ENCODE data around the gene TDRD12.

DNA sequence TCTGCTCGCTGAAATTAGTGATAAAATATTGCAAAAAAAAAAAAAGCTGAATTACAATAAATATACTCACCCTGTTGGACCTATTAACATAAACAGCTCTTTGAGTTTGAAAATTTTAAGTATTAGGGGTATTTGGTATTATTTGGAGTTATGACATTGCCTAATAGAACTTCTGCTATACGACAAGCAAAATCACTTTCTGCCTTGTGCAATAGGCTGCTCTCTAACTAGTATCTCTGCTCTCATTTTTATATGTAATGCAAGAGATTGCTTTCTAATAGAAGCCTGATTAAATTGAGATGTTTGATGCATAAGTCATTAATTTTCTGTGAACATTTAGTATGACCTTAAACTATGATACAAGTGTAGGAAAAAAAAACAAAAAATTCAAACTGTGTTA lies 38.6 kb upstream of the TDRD12 start:
- TF ChIP-seq POLR2A (IDR thresholded peaks at IDR 0.05) (no peak), EP300 (IDR thresholded peaks at IDR 0.05) (no peak), POLR2AphosphoS5 (IDR thresholded peaks at IDR 0.05) (no peak)
- TF ChIP-seq, protein P1, sequence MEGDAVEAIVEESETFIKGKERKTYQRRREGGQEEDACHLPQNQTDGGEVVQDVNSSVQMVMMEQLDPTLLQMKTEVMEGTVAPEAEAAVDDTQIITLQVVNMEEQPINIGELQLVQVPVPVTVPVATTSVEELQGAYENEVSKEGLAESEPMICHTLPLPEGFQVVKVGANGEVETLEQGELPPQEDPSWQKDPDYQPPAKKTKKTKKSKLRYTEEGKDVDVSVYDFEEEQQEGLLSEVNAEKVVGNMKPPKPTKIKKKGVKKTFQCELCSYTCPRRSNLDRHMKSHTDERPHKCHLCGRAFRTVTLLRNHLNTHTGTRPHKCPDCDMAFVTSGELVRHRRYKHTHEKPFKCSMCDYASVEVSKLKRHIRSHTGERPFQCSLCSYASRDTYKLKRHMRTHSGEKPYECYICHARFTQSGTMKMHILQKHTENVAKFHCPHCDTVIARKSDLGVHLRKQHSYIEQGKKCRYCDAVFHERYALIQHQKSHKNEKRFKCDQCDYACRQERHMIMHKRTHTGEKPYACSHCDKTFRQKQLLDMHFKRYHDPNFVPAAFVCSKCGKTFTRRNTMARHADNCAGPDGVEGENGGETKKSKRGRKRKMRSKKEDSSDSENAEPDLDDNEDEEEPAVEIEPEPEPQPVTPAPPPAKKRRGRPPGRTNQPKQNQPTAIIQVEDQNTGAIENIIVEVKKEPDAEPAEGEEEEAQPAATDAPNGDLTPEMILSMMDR (IDR thresholded peaks at IDR 0.05) = no peak
